GM18499 (cell line): ENCODE measurements around the gene ZNF629.

Source experiments
- ATAC-seq: cut with Tn5 transposase; IDR thresholded peaks from one replicate; pipeline ENCODE4 v1.9.1; 2021; ENCODE audit warnings: moderate number of reproducible peaks; ENCODE audit not compliant: insufficient read depth, unreplicated experiment

ZNF629 gene

DNA sequence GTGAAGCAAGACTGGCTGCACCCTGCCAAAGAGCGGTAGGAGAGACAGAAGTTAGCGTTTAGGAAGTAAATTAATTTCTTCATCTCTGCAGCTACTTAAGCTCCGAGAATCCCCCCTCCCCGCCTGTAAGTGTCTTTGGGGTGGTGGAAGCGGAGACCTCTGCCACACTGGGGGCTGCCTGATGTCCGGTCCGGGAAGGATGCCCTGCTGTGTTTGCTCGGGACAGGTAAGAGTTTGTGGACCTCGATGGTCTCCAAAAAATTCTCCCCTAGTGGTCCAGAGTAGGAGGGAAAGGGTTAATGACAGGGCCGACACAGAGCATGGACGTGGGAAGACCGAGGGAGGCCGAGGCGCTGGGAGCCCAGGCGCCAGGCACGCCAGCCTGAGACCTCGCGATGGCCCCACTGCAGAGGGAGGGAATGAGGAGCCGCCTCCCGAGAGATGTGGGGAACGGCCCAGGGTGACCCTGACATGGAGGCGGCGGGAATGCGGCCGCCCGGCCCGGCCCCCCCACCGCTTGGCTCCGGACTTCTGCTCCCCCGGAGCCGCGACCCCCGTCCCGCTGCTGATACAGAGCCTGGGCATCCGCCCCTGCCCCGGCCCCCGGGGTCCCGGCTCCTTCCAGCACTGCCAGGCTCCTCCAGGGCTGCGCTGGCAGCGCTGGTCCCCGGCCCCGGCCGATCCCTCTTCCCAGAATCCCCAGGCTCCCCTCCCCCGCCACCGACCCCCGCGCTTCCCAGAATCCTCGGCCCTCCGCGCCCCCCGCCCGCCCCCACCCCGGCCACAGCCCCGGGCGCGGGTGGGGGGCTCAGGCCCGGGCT, 680 bp downstream of the ZNF629 start:
- no peak for ATAC-seq

DNA sequence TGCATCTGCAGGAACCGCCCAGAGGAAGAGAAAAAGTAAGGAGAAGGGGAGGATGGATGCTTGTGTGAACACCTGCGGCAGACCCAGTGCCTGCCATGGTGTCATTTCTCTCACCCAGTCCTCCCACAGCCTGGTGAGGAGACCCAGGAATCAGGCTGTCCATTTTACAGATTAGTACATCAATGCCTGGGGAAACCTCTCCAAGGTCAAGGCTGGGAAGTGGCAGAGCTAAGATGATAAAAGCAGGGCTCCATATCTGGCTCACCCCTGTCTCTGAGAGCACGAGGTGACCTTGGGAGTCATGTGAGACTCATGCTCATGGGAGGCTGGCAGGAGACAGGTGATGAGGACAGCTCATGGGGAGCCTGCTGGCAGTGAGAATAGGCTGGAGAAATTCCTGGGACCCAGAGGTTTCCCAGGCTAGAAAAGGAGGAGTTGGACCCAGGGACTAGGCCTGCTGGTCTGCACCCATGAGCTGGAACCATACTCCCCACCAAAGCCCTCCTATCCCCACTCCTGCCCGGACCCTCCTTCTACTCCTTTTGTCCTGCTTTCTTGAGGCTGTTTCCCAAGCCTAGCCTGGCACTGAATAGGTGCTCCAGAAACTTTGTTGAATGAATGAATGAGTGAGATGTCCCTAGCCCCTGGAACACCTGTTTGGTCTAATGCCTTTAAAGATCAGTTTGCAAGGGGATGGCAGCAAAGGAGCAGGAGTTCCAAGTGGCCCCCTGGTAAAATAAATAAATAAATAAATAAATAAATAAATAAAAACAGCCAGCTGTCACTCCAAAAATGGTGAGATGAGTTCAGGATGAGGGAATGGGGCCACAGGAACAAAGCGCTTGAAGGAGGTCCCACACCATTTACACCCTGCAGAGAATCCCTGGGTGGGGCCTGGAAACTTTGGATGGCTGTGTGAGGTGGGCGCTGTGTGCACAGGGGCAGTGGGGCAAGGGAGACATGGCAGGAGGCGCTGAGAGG, 1.6 kb downstream of the ZNF629 start:
- ATAC-seq = no peak

DNA sequence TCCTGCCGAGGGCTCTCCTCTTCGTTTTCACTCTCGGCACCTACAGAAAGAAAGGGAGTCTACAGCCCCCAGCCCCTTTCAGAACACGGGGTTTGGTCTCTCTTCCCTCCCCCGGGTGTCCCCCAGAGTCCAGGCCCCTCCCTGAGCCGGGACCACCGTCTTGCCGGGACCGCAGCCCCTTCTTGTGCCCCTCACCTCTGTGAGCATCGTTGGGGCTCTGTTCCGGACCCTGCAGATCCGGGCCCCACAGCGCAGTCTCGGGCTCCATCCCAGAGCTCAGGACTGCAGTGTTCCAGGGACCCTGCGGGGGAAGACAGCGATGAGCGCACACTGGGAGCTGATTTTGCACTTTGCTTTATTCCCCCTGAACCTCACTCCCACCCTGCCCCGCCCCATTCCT, 2.8 kb downstream of the ZNF629 start:
- ATAC-seq = no peak

DNA sequence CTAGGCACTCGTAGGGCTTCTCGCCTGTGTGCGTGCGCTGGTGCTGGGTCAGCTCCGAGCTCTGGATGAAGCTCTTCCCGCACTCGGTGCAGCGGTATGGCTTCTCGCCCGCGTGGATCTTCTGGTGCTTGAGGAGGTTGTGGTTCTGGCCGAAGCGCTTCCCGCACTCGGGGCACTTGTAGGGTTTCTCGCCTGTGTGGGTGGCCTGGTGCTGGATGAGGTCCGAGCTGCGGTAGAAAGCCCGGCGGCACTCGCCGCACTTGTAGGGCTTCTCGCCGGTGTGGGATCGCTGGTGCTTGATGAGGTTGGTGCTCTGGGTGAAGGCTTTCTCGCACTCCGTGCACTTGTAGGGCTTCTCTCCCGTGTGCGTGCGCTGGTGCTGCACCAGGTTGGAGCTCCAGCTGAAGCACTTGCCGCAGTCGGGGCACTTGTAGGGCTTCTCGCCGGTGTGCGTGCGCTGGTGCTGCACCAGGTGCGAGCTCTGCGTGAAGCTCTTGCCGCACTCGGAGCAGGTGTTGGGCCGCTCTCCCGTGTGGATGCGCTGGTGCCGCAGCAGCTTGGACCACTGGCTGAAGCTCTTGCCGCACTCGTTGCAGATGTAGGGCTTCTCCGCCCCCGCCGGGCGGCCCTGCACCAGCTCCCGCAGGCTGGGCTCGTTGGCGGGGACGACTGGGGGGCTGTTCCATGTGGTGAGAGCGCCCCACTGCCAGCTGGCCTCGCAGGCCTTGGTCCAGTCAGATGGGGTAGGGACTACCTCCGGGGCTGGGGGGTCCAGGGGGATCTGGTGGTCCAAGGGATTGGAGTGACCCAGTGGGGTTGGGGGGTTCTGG, 3.5 kb downstream of the ZNF629 start:
- ATAC-seq = no peak

DNA sequence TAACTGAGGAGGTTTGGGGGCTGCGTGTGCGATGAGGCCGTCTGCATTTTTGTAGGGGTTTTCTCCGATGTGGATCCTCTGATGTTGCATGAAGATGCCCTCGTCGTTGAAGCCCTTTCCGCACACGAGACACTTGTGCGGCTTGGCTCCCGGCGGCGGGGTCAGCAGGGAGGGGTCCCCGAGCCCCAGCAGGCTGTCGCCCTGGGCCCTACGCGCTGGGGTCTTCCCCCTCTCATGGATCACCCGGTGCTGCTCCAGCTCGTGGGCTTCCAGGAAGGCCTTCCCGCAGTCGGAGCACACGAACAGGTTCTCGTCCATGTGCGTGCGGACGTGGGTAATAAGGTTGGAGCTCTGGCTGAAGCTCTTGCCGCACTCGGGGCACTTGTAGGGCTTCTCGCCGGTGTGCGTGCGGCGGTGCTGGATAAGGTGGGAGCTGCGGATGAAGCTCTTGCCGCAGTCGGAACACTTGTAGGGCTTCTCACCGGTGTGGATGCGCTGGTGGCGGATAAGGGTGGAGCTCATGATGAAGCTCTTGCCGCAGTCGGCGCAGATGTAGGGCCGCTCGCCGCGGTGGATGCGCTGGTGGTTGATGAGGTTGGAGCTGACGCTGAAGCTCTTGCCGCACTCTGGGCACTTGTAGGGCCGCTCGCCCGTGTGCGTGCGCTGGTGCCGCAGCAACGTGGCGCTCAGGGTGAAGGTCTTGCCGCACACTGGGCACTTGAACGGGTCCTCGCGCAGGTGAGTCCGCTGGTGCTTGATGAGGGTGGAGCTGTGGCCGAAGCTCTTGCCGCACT, 4.3 kb downstream of the ZNF629 start:
- no peak for ATAC-seq

DNA sequence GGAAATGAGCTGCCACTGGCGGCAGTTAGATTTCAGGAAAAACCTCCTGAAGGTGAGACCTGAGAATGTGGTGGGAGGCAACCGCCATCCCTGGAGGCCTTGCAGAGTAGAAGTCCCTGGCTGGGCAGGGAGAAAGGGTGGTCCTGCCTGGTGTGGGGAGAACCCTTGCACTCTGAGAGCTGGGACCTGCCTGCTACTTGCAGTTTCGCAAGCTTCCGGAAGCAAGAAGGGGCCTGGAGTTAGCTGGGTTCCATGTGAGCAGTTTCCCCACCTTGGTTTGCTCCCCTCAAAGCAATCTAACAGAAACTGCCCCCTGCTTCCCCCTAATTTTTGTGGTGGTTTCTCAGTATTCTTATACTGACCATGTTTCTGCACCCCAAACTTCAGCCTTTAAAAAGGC, 6.5 kb downstream of the ZNF629 start:
- no peak for ATAC-seq

DNA sequence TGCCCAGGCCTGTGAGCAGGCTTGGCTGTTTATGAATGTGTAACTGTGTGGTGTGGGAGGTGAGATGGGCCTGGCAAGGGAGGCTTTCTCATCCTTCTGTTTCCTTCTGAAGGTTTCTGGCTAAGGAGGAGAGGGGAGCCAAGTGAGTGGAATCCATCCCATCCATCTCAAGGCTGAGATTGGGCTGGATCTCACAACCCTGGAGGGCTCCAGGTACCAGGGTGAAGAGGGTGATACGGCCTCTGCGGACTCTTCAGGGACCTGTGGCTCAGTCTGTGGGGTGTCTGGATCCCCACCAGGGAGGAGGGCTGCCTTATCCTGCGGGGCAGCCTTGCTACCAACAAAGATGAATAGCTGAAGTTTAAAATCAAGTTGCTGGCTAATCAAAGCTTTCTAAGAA, 7.0 kb downstream of the ZNF629 start:
- no peak for ATAC-seq

DNA sequence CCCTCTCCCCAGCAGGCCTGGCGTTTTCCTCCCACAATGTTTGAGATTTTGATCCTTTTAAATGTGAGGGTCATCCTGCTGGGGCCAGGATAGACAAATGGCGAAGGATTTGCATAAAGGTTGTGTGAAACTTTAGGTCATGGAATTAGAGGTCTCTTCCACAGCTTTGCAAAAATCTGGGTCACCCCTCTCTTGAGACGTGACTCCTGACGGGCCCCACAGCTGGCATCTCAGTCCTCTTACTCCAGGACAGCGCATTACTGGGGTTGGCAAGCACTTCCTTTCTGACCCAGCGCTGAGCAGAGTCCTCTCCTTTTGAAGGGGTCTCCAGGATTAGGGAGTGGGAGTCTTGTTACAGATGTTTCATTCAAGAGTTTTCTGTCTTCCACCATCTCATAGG, 7.4 kb downstream of the ZNF629 start:
- ATAC-seq = no peak

DNA sequence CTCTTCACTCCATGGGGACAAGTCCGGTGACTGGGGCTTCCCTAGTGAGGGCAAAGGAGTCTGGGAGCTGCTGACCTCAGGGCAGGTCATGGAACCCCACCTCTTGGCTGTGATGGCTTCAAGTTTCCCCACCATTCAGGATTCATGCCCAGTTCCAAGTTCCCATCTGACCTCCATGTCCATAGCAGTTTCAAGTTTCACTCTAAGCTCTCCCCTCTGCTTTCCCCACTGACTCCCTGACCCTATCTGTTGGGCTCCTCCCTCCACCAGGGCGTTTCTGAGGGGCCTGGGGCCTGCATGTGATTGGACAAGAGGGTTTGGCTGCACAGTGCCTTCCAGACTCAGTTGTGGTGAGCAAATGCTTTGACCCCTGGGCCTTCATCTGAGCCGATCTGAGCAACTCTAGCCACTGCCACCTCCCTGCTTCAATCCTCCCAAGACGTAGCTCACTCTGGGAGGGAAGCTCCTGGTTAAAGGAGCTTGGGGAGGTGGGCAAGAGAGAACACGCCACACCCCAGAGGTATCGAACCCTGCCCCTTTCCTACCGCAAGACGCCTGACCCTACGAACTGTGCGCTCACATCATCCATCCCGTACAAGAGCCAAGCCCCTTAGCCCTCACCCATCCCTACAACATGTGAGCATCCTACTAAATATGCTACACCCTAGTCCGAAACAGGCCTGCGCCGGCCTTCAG, 8.3 kb downstream of the ZNF629 start:
- no peak for ATAC-seq

DNA sequence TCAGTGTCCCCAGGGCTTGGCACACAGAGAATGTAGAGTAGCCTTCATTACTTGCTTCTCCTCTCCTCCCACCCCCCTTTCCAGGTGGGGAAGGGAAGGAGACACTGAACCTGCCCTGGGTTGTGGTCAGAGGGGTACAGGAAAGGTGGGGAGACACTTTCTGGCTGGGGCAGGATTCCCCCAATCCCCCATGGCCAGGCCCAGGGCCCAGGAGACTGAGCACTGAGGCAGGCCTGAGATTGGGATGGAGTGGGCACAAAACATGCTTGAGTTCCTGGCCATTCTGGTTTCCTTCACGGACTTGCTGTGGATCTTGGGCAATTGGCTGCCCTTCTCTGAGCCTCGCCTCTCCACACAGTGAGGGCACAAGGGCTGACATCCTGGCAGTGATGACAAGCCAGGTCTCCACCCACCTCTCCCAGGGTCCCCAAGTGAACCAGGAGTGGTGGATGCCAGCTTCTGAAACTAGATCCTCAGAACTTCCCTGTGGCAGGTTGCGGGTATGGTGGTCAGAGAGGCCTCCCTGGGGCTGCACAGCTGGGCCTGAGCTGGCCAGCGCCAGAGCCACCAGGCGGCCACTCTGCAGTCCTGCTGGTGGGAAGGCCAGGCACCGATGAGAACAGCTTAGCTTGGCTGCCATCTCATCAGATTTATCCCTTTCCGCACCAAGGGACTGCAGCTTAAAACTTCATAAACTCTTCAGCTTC, 9.3 kb downstream of the ZNF629 start:
- no peak for ATAC-seq

DNA sequence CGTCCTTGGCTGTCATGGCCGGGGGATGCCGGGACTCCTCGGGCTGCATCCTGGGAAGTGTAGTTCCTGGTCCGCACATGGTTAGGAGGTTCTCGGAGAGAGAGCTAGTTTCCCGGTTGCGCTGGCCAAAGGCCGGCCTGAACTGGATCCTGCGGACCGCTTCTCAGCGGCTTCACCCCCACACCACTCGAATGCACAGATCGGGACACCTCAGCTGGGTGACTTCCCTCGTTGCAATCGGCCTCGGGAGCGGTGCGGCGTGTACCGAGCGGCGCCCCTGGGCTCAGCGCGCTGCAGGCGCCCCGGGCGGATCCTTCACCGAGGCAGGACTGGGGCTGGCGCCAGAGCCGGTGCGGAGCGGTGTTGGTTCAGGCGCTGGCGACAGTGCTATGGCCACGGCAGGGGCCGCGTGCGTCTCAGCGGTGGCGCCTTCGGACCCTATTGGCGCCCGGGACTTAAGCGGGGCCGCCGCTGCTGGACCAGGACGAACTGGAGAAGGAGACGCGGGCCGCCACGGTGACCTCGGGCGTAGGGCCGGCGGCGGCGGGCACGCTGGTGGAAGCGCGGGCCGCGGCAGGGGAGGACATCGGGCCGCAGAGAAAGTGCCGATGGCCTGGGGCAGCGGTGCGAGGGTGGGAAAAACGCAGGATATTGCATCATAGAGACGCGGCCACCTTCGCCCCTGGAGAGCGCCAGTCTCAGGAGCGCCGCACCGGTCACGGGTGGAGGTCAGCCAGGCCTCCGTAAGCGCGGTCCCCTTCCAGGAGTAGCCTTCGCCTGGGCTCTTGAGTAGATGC, 11.4 kb downstream of the ZNF629 start:
- no peak for ATAC-seq

DNA sequence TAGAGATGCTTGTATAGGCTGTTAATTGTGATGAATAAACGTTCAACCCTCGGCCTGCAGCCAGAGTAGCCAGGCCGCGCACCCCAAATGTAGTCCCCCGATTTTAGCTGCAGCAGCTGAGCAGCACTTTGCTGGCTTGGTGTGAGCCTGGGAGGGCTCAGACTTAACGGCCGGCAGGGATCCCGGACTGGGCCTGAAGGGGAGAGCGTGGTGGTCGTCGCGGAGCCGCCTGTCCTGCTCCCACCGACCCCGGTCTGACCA, 11.9 kb downstream of the ZNF629 start:
- ATAC-seq = no peak

DNA sequence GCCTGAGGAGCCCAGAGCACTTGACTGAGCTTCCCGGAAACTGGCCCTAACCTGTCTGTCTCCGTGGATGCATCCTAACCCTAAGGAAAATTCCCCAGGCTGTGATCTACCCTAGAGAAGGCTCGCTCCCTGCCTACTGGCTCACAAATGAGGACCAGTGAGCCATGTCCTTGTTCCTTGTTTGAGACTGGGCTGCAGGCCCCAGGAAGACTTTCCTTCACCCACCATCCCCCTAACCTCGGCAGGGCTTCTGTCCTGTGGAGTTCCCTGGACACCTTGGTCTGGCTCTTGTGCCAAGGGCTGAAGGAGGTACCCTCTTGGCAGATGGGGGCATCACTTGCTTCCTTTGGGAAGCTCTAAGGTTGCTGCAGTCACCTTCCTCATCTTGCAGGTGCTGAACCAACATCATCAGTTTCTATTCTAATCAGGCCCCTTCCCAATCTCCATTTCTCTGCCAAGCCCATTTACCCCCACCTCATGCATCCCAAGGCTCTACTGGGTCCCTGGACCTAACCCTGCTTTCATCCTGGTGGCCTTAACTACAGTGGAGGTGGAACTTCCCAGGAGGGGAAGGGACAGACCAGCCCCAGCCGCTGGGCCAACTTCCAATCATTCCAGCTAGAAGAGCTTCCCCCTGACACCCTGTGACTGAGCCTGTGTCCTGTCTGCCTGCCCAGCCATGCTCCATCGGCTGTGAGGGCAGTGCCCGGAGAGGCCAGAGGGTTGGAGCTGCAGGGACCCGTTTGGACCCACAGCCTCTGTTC, 12.5 kb downstream of the ZNF629 start:
- ATAC-seq = no peak

DNA sequence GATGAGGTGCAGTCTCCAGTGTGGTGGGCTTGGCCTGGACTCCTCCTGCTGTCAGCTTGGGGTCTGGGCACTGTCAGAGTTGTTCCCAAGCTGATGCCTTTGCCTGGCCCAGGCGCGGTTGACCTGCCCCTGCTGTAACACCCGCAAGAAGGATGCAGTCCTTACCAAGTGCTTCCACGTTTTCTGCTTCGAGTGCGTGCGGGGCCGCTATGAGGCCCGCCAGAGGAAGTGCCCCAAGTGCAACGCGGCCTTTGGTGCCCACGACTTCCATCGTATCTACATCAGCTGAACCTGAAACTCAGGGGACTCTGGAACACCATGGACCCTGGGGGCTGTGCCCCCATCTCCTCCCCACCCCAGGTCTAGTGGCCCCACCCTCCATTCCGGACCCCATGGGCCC, 13.2 kb downstream of the ZNF629 start:
- no peak for ATAC-seq

DNA sequence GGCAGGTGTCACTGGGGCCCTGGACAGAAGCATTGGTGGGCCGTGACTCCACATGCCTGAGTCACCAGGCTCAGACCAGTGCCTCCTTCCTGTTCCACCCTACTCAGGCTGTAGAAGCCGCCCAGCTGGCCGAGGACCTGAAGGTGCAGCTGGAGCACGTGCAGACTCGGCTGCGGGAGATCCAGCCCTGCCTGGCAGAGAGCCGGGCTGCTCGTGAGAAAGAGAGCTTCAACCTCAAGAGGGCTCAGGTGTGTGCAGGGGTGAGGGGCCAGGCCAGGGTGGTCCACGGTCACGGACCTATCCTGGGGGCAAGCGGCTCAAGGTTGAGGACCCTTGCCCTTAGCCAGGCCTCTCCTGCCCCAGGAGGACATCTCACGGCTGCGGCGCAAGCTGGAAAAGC, 15.3 kb downstream of the ZNF629 start:
- ATAC-seq = no peak

DNA sequence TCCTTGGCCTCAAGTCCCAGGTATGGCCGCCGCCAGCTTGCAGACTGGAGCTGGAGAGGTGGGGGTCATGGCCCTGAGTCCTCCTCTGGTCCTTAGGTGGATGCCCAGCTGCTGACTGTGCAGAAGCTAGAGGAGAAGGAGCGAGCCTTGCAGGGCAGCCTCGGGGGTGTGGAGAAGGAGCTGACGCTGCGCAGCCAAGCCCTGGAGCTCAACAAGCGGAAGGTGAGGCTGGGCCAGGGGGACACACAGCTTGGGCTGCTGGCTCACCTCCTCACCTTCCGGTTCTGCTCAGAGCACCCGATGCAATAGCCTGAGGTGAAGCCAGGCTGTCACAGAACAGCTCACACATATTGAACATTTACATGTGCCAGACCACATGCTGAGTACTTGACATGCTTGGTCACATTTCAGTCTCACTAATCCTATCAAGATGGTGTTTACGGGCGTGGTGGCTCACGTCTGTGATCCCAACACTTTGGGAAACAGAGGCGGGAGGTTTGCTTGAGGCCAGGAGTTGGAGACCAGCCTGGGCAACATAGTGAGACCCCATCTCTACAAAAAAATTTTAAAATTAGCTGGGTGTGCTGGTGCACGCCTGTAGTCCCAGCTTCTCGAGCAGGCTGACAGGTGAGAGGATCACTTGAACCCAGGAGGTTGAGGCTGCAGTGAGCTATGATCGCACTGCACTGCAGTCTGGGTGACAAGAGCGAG, 17.5 kb downstream of the ZNF629 start:
- ATAC-seq = no peak
